NCI-H2196 treated with DMSO at 0.1 percent for 48 hours (cell line): ENCODE data around the gene CHD8.
"Not testable (repeated sequence)": the region's sequence is repeated elsewhere in the genome, so short reads cannot be mapped to it uniquely, and the experiment has no call there.

Experiments used
- DNase-seq: peaks from one replicate; lab custom pipeline; 2025; ENCODE audit not compliant: unreplicated experiment; lab: John Stamatoyannopoulos, UW

Gene CHD8

GRCh38 chr14:21436567-21437062 is 19.3 kb downstream of the CHD8 start:
- DNase-seq = no peak

GRCh38 chr14:21431126-21431525 is 24.8 kb downstream of the CHD8 start:
- DNase-seq = no peak

GRCh38 chr14:21428930-21429329 is 27.0 kb downstream of the CHD8 start:
- peak; percentile 79 for DNase-seq

GRCh38 chr14:21426692-21427091 is 29.2 kb downstream of the CHD8 start:
- no peak for DNase-seq

- DNase-seq = no peak
These were observed 36.4 kb downstream of the CHD8 start for GRCh38 chr14:21419528-21419927.

- DNase-seq = no peak
These were observed 40.6 kb downstream of the CHD8 start for GRCh38 chr14:21415329-21415728.

GRCh38 chr14:21414137-21414631 is 41.7 kb downstream of the CHD8 start:
- DNase-seq = no peak

GRCh38 chr14:21408147-21408546 is 47.8 kb downstream of the CHD8 start:
- DNase-seq = no peak

GRCh38 chr14:21406213-21406612 is 49.7 kb downstream of the CHD8 start:
- no peak for DNase-seq

GRCh38 chr14:21405097-21405496 is 50.8 kb downstream of the CHD8 start:
- DNase-seq = no peak

- no peak for DNase-seq
These were observed 56.5 kb downstream of the CHD8 start for GRCh38 chr14:21399311-21399870.

GRCh38 chr14:21398901-21399300 is 57.0 kb downstream of the CHD8 start:
- DNase-seq = no peak

- no peak for DNase-seq
These were observed 60.5 kb downstream of the CHD8 start for GRCh38 chr14:21395450-21395849.

- no peak for DNase-seq
These were observed 70.6 kb downstream of the CHD8 start for GRCh38 chr14:21385188-21385904.

GRCh38 chr14:21384494-21384851 is 71.5 kb downstream of the CHD8 start:
- no peak for DNase-seq

GRCh38 chr14:21383848-21384493 is 72.0 kb downstream of the CHD8 start, which contains the start of gene SUPT16H:
SUPT16H (minus strand) TSS chr14:21384019; CDS start chr14:21383927, 92 bp downstream.
- DNase-seq = peak; percentile 93

- DNase-seq = peak; percentile 46
These were observed 72.8 kb downstream of the CHD8 start for GRCh38 chr14:21382886-21383847.

GRCh38 chr14:21382095-21382494 is 73.8 kb downstream of the CHD8 start:
- DNase-seq = no peak

- no peak for DNase-seq
These were observed 76.6 kb downstream of the CHD8 start for GRCh38 chr14:21379338-21379737.

- DNase-seq = no peak
These were observed 81.9 kb downstream of the CHD8 start for GRCh38 chr14:21373980-21374379.

GRCh38 chr14:21372814-21373213 is 83.1 kb downstream of the CHD8 start:
- DNase-seq = not testable (repeated sequence)
